NCI-H1930 (cell line): ENCODE data around the gene GRIN2C.

ENCODE experiments used
- DNase-seq, 2 experiments: peaks; one replicate each; lab custom pipeline; 2025; lab: John Stamatoyannopoulos, UW

The GRIN2C gene

DNA sequence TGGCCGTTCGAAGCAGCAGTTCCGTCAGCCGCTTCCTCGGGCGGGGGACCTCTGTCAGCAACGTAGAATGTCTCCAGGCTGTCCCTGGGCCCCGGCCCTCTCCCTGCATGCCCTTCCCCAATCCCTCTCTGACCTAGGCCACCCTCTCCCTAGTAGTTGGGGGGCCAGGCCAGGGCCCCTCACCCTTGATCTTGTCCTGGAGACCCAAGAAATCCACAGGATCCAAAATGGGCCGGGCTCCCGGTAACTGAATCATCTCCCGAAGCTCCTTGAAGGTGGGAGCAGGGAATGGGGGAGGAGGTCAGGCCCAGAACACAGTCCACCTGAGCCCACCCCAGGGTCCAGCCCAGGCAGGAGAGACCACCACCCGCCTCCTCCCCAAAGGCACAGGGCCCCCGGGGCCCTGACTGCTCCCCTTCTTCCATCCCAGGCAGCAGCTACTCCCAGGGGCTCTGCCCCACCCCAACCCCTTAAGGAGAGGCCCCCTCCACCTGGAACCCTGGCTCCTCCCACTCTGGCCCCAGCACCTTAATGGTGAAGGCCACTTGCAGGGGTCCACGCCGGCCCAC, 4.7 kb upstream of the GRIN2C start:
- DNase-seq = no peak

DNA sequence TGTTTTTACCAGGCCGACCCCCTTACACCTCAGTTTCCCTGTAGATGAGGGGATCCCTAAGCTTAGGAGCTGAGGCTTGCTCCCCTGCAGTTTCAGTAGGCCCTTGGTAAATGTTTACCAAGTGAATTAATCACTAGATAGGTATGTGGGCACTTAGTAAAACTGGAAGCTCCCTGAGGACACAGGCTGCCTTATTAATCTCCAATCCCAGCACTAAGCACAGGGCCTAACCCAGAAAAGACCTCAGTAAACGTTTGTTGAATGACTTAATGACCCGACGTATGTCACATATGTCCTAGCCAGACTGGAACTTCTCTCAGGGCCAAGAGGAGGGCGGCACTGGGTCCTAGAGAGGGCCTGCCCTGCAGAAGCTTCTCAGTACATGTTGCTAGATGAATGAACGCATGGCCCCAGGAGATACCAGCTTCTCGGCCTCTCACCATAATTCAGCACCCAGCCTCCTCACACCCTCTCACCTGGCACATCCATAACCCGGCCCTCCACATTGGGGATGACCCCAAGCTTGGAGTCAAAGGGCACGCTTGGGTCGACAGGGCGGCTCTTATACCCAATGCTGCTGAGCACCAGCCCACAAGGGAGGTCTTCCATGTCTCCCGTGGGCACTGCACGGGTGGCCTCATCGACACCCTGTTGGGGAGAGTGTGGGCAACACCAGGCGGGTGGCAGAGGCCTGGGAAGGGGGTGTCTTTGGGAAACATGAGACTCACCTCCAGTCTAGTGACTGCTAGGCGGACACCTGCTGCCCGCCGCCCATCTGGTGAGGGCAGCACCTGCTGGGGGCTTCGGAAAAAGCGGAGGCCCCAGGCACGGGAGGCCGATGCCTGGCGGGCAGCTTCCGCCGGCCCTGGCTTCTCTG, 4.0 kb upstream of the GRIN2C start:
- DNase-seq = no peak

DNA sequence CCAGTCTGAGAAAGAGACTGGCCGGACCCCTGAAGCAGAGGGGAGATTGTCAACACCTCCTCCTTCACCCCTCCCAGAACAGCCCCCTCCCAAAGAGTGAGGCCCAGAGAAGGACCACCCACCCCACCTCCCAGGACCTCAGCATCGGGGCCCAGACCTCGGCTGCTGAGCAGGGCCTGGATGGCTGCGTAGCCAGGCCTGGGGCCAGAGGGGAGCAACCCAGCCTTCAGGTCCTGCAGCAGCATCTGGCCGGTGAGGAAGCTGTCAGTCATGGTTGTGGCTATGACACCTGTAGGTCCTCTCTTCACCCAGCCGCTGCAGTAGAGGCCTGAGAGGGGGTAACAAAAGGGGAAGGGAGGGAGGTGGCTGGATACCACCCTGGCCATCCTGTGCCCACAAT, 3.2 kb upstream of the GRIN2C start:
- DNase-seq = no peak

DNA sequence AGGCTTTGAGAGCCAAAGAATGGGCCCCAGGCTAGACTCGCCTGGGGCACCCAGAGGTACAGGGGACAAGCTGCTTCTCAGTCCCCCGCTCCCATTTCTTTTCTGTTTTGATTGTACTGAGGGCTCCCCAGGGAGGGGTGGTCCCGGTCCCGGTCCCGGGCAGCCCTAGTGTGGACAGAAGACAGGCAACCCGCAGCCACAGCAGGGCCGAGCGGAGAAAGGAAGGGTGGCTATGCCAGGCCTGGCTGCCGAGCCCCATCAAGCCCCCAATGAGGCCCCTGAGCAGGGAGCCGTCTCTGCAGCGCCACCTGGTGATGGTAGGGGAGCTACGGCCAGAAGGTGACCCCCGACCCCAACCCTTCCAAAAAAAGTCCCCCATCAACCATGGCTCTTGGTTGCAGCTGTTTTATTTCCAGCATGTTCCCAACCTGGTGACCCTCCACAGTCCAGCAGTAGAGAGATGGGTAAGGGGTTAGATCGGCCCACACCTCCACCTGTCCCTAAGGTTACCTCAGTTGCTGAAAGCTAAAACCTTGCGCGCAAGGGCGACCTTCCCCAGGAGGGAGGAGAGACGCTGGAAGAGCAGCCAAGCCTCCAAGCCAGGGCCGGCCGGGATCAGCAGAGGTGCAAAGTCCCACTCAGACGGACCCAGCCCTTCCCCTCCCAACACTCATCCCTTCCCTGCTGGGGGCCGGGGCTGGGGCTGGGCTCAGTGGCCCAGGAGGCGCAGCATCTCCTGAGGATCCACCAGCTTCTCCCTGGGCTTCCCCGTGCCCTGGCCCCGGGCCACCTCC, 2.6 kb upstream of the GRIN2C start:
- peak in 1 of 2 experiments; percentile 53 for DNase-seq

DNA sequence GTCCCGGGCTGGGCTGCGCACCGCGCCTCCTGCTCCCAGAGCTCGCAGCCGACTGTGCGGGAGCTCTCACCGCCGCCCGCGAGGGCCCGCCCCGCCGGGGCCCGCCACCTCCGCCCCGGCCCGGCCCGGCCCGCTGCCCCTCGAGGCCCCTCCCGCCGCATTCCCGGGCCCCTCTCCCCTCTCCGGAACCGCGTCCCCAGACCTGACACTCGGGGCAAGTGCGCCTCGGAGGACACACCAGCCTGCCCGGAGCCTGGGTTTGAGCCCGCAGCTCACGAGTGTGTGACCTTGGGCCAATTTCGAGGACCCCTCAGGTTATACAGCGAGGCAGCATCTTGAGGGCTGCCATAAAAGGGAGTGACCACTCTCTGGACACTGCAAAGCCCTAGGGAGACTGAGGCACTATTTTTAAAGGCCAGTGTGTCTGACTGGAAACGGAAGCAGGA, 2.0 kb upstream of the GRIN2C start:
- no peak for DNase-seq

DNA sequence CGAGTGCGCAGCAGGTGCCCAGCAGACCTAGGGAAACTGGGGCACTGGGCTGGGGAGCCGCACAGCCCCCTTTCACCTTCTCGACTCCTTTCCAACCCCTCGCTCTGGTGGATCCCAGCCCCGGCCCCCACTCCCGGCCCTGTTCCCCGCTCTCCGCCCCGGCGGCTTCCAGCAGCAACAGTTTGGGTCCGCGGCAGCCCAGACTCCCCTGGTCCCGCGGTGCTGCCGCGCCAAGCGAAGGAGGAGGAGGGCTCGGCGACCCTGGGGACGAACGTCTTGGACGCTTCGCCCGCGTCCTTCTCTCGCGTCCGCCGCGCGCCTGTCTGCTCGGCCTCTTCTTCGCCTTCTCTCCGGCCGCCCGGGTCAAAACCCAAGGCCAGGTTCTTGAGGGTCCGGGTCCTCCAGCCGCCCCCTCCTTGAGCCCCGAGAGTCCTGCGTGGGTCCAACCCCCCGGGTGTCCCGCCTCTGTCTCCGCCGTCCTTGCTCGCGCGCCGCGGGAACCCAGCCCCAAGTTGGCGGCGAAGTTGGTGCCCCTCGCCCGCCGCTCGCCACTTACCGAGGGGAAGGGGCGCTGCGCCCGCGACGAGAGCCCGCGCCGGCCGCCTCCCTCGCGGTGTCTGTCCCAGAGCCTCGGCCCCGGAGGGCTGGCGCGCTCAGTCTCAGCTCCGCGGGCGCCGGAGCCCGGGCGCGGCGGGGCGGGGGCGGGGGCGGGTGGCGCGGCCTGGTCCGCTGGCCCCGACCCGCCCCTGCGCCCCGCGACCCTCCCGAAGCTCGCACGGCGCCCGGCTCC, 1.4 kb upstream of the GRIN2C start:
- DNase-seq = no peak

DNA sequence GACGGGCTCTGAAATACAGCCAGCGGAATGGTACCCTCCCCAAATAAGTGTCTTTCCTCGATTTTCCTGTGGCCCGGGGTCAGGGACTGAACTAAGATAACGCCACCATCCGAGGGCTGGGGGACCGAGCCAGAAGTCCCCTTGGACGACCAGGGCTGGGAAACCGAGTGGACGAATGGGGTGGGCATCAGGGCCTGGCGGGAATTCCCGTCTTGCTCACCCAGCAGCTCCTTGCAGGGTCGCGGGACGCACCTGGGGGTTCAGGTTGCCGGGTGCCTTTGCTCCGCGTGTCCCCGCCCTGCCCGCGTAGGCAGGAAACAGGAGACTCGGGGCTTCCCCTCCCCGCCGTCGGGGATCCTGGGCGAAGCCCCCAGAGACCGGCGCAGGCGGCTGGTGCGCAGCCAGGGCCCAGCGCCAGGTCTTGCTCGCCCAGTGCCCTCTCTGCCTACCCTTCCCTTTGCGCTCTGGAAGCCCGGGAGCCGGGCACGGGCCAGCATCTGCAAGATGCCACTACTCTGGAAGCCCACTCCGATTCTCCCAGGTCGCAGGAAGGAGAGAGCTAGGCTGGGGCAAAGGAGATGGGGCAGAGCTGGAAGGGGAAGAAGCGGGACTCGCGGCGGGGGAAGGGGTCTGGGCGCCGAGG, 665 bp upstream of the GRIN2C start:
- no peak for DNase-seq

DNA sequence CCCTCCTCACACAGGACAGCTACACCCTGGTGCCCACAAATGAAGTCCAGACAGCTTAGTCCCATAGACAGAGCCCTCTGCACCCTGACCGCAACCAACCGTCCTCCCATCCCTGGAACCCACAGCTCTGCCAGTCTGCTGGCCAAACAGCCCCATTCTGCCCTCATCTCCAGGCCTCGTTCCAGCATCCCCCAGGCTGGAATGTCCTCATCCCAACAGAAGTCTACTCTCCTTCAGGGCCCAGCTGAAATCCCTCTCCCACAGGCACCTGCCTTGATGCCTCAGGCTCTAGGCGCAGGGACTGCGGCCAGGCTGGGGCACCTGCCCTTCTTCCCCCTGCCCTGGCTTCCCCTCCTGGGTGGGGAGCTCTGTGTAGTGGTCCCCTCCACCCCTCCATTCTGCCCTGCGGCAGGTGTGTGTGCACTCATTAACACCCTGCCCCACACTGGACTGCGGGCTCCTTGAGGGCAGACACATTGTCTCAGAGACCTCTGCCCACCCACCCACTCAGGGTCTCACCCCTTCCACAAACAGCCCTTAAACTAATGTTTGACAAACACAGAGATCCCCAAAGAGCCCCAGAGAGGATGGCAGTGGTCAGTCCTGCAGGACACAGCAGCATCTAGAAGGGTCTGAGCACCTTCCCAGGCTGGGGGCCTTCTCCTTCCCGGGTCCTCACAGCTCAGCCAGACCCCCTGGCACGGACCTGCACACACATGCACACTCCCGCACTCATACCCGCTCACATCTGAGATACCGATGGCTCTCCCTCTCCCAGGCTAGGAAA, 820 bp downstream of the GRIN2C start:
- no peak for DNase-seq

DNA sequence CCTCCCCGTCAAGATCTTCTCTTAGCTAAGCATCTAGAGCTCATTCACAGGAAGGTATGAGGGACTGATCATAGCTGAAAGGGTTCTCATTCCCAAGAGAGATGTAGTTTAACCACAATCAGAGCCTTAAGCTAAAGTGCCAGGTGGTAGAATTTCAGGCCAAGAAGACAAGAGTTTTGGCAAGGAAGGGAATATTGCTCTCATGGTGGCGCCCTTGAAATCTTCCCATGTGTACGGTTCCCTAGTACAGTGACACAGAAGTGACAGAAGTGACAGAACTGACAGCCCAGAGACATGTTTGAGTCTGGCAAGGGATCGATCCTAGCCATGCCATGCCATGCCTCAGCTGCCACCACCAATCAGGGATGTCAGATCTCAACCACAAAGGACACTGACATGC, 2.5 kb downstream of the GRIN2C start:
- no peak for DNase-seq

DNA sequence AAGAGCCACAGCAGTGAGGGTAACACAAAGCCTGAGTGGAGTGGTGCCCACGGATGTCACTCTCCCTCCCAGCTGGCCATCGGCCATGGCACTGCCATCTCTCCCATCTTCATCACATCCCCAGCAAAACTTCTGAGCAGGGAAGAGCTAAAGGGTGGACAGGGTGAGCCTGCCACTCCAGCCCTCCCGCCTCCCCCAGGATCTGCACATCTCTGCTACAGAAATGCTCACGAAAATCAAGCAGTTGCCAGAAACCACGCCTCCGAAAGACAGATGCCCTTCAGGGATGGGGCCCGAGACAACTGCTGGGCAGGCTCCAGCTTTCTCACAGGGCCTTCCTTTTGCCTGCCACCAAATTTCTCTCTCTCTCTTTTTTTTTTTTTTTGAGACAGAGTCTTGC, 3.6 kb downstream of the GRIN2C start:
- DNase-seq = no peak

DNA sequence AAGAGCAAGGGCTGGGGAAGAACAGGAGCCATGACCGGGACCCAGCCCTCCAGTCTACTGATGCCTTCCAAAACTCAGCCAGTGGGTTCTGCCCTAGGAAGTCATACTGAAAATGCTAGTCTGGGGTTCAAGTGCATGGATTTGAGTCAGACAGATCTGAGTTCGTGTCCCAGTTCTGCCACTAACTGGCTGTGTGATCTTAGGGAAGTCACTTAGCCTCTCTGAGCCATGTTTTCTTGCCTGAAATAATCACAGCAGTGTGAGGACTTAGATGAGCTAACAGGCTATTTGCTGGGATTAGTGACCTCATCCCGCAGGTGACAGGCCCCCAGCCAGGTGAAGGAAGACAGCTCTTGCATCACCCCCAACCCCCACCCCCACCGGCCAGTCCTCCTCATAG, 4.4 kb downstream of the GRIN2C start:
- no peak for DNase-seq

DNA sequence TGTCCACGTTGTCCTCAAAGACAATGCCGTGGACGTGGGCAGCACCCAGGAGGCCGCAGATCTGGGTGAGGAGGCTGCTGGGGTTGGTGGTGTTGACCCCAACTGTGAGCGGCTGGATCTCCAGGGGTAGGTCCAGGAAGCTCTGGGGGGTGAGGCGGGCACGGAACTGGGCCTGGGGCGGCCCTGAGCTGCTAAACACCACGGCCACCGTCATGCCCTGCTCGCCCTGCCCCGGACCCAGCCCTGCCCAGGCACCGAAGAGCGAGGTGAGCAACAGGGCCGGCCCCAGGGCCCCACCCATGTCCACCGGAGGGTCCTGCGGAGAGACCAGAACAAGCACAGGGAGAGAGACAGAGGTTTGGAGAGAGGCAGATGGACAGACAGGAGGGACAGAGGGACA, 4.9 kb downstream of the GRIN2C start:
- no peak for DNase-seq

DNA sequence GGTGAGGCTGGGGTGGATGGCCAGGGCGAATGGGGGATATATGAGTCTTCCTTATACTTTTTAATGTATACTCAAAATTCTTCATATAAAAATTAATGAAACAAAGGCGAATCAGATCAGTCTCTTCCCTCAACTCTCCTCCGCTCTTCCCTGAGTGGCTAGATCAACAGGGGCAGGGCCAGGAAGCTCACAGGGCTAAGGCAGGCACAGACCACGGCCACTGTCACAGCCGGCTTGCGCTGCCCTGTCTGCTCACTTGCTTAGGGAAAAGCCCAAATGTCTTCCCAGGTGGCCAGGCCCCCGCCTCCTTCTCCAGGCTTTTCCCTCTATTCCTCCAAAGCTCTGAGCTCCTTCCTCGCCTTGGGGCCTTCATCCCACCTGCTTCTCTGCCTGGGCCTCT, 6.0 kb downstream of the GRIN2C start:
- DNase-seq = no peak

DNA sequence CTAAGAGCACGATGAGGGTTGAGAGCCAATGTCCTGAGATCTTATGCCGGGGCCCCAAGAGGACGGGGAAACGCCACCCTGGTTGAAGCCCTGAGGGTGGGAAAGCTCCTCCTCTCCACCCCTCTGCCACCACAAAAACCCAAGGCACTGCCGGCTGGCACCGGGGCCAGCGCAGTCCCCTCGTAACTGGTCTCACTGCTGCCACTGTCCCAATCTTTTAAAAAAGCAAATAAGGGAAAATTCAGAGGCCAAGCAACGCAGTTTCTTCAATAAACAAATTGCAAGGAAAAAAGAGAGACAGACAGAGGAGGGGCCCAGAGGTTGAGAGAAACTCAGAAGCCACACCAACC, 6.7 kb downstream of the GRIN2C start:
- no peak for DNase-seq

DNA sequence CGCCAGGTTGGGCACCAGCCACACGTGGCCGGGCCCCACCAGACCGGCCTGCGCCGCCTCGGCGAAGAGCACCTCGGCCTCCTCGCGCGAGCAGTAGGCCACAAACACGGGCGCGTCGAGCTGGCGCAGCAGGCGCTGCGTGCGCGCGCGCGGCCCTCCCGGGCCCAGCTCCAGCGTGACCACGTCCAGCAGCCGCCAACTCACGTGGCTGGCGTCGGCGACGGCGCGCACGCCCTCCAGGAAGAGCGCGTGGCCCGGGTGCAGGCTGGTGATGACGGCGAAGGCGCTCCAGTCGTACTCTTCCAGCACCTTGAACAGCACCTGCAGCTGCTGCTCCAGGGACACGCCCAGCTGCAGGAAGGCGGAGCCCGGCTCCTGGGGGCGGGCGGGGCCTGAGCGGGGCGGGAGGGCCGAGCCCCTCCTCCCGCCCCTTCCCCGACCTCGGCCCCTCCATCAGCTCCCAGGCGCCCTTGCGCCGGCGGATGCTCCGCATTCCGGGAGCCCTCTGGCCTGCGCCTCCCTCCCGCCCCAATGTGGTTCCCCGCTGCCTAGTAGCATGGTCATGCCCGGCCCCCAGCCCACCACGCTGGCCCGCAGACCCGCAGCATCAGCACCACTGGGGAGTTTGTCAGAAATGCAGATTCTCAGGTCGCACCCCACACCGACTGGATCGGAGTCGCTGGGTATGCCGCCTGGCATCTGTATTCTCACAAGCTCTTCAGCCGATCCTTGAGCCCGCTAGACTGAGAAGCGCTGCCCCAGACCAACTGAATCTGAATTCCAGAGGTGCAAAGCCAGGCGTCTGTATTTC, 7.2 kb downstream of the GRIN2C start:
- peak; percentile 71 to 73 for DNase-seq

DNA sequence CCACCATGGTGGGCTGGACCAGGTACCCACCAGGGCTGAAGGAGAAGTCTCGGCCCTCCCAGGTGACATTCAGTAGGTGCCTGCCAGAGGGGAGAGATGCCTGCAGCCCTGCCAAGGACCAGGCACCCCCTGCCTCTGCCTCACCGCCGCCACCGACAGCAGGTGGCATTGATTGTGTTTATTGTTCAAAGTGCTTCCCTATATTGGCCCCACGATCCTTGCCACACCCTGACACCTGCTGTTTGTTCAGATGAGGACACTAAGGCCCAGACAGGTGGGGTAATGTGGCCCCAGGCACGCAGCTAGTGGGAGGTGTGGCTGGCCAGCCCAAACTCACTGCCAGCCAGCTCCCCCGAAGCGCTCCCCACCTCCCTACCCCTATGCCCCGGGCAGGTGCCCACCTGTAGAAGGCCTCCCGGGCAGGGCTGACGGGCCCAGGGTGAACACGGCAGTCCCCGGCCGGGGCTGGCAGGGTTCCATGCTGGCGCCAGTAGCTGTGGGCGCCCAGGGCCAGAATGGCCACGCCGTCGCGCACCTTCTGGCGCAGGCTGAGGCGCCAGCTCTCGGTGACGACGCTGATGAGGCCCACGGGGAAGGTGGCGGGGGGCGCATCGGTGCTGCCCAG, 8.0 kb downstream of the GRIN2C start:
- DNase-seq = no peak

DNA sequence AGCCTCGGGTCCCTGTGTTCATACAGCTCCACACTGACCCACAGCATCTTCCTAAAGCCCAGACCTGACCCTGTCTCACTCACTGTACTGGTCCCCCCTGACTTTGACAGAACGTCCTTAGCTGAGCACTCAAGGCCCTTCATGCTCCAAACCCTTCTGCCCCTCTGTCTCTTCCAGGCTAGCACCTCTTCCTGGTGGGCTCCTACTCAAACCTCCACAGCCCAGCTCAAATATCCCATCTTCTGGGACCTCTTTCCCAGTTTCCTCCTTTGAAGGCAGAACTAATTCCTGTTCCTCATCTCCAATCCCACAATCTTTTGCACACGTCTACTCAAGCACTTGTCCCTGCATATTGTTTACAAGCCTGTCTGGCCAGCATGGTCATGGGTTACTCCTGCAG, 8.8 kb downstream of the GRIN2C start:
- DNase-seq = no peak

DNA sequence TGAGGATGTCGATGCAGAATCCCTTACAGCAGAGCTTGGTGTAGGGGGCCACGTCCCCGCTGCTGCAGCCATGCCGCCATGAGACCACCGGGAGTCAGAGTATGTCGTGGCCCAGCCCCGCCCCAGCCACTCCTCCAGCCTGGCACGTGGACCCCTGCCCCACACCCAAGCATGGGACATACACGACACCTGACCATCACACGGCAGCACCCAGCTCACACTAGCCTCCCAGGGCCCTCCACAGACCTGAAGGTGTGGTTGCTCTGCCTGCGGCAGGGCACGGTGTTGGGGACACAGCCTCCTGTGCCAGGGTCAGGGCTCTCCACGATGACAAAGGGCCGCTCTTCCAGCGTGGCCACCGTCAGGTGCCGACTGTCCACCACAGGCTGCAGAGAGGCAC, 9.4 kb downstream of the GRIN2C start:
- DNase-seq = no peak

DNA sequence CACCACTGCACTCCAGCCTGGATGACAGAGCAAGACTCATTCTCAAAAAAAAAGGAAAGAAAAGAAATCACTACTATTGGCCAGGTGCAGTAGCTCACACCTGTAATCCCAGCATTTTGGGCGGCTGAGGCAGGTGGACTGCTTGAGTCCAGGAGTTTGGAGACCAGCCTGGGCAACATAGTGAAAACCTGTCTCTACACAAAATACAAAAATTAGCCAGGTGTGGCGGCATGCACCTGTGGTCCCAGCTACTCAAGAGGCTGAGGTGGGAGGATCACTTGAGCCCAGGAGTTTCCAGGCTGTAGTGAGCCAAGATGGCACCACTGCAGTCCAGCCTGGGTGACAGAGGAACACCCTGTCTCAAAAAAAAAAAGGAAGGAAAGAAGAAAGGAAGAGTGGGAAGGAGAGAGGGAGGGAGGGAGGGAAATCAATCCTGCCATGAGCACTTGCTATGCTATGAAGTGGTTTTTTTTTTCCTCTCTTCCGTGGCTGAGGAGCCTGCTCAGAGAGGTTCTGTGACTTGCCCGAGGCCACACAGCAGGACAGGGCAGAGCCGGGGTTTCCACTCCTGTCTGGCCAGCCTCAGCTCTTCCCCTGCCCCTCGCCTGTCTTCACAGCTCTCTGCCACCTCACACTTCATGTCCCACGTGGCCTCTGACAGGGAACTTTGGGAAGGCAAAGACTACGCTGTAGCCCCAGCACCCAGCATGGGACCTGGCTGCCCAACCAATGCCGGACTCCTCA, 10.9 kb downstream of the GRIN2C start:
- DNase-seq = no peak
